ENCODE data around the gene MGRN1. TPM values are rescaled to one million over a fixed set of nuclear protein-coding genes. Genes with fewer than 3 reads are reported as not detected.

MGRN1 gene
- total and polyA plus RNA-seq, 8 donors = 13.2 to 469 (median 56.1) TPM

DNA sequence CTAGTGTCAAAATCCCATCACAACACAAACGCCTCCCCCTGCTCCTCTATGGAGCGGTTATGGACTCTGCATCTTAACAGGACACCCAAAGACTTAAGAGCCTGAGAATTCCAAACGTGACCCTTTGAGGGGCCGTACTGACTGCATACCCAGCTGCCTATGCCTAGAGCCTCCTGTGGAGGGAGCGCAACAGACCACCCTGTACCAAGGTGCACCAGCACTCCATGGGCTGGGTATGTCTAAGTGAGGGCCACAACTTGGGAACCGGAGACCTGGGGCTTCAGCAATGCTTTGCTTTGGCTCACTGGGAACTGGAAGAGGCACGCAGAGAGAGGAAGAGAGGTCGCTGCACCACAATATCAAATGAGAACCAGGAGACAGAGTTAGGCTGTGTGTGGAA is 104.0 kb downstream of the MGRN1 start:
- Histone ChIP-seq H3K9me3 (no peaks in the 10 kb centered on the region), H3K27me3 (no peaks in the 10 kb centered on the region), H3K4me3 (no peak overlapping the region), H3K36me3 (peaks cover 31 to 83% (median 73%) of the 10 kb centered on the region in 4 donors), H3K4me1 (peaks cover 0 to 11% (median 10%) of the 10 kb centered on the region in 4 donors), H3K27ac (no peak overlapping the region)
- intact Hi-C loops (cut with DNase I; ENCODE audit: low total_unique reads) = no loop called here
- WGBS, 5 donors = 92 to 97% (median 95%) methylated on average over 8 of the region's 8 CpGs
- no peak for DNase-seq
- TF ChIP-seq EP300 (IDR thresholded peaks at IDR 0.05) (no peak), POLR2A (IDR thresholded peaks at IDR 0.05) (no peak), POLR2AphosphoS5 (IDR thresholded peaks at IDR 0.05) (no peak)
- TF ChIP-seq, protein P1, sequence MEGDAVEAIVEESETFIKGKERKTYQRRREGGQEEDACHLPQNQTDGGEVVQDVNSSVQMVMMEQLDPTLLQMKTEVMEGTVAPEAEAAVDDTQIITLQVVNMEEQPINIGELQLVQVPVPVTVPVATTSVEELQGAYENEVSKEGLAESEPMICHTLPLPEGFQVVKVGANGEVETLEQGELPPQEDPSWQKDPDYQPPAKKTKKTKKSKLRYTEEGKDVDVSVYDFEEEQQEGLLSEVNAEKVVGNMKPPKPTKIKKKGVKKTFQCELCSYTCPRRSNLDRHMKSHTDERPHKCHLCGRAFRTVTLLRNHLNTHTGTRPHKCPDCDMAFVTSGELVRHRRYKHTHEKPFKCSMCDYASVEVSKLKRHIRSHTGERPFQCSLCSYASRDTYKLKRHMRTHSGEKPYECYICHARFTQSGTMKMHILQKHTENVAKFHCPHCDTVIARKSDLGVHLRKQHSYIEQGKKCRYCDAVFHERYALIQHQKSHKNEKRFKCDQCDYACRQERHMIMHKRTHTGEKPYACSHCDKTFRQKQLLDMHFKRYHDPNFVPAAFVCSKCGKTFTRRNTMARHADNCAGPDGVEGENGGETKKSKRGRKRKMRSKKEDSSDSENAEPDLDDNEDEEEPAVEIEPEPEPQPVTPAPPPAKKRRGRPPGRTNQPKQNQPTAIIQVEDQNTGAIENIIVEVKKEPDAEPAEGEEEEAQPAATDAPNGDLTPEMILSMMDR (IDR thresholded peaks at IDR 0.05) = no peak

DNA sequence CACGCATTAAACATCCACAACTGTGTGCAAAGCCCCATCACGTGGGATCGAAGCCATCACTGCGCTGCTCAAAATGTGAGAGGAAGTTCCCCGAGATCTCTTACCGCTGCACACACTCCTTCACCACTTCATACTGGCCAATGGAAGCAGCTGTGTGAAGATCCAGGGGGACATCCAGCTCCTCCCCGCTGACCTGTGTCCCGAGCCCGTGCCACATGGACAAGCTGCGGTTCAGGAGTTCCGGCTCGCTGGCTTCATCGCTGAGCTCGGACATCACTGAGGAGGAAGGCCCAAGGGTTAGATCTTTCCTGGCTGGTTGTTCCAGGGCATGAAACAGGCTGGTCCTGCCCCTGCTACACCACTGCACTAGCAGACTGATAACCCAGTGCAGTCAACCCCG is 105.2 kb downstream of the MGRN1 start:
- whole genome bisulfite sequencing, 5 donors = 92 to 94% (median 94%) methylated on average over 14 to 15 of the region's 15 CpGs
- no peak overlapping the region for H3K27ac ChIP-seq
- no peaks in the 10 kb centered on the region for H3K9me3 ChIP-seq
- H3K4me1 ChIP-seq = peaks cover under 1 to 15% (median 13%) of the 10 kb centered on the region in 4 donors
- TF ChIP-seq EP300 (IDR thresholded peaks at IDR 0.05) (no peak), POLR2AphosphoS5 (IDR thresholded peaks at IDR 0.05) (no peak), POLR2A (IDR thresholded peaks at IDR 0.05) (no peak)
- TF ChIP-seq, protein P1 (IDR thresholded peaks at IDR 0.05) = no peak
- no peaks in the 10 kb centered on the region for H3K27me3 ChIP-seq
- intact Hi-C loops (cut with DNase I; ENCODE audit: low total_unique reads) = no loop called here
- H3K4me3 ChIP-seq = no peak overlapping the region
- H3K36me3 ChIP-seq = peaks cover 23 to 71% (median 62%) of the 10 kb centered on the region in 4 donors
- no peak for DNase-seq

DNA sequence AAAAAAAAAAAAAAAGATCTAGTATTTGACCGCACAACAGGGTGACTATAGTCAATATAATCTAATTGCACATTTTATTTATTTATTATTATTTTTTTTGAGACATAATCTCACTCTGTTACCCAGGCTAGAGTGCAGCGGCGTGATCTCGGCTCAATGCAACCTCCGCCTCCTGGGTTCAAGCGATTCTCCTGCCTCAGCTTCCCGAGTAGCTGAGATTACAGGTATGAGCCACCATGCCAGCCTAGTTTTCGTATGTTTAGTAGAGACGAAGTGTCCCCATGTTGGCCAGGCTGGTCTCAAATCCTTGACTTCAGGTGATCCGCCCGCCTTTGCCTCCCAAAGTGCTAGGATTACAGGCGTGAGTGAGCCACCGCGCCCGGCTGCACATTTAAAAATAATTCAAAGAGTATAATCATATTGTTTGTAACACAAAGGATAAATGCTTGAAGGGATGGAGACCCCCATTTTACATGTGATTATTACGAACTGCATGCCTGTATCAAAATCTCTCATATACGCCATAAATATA is 108.7 kb downstream of the MGRN1 start:
- H3K27ac ChIP-seq = peak overlapping the region in 3 of 5 donors; percentile 86 to 90 (median 88)
- no peaks in the 10 kb centered on the region for H3K9me3 ChIP-seq

DNA sequence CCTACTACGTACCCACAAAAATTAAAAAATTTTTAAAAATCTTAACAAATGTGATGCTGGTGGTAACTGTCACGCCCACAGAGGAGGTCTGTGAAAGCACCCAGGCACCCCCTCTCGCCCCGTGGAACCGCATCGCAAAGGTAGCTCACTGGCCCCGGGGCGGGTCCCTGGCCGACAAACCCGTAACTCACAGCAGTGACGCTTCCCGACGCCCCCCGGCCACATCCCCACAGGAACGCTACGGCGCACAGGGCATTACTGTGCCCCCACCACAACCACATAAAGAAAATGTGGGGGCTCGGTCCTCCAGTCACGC is 109.1 kb downstream of the MGRN1 start:
- peak overlapping the region; percentile 80 to 93 (median 88) for H3K27ac ChIP-seq
- peaks cover 6 to 23% (median 20%) of the 10 kb centered on the region in 4 donors for H3K4me1 ChIP-seq
- no peak for TF ChIP-seq POLR2A (IDR thresholded peaks at IDR 0.05)
- TF ChIP-seq EP300 (IDR thresholded peaks at IDR 0.05) = no peak
- no peak for TF ChIP-seq POLR2AphosphoS5 (IDR thresholded peaks at IDR 0.05)
- TF ChIP-seq, protein P1 (IDR thresholded peaks at IDR 0.05) = no peak
- intact Hi-C loops (cut with DNase I; ENCODE audit: low total_unique reads) = no loop called here
- no peak for DNase-seq
- H3K9me3 ChIP-seq = no peaks in the 10 kb centered on the region
- peak overlapping the region; percentile 96 to 98 (median 97) for H3K4me3 ChIP-seq
- H3K27me3 ChIP-seq = no peaks in the 10 kb centered on the region
- 0 to 1% (median 0%) methylated on average over 17 to 19 of the region's 19 CpGs for WGBS, 5 donors
- H3K36me3 ChIP-seq = peaks cover 5 to 33% (median 24%) of the 10 kb centered on the region in 4 donors

More for the DNA sequence above, 108.7 kb downstream of the MGRN1 start:
- peaks cover 9 to 37% (median 28%) of the 10 kb centered on the region in 4 donors for H3K36me3 ChIP-seq
- DNase-seq = no peak
- peaks cover 6 to 23% (median 20%) of the 10 kb centered on the region in 4 donors for H3K4me1 ChIP-seq
- TF ChIP-seq POLR2AphosphoS5 (IDR thresholded peaks at IDR 0.05) = no peak
- TF ChIP-seq EP300 (IDR thresholded peaks at IDR 0.05) = no peak
- TF ChIP-seq POLR2A (IDR thresholded peaks at IDR 0.05) = no peak
- TF ChIP-seq, protein P1 (IDR thresholded peaks at IDR 0.05) = no peak
- H3K27me3 ChIP-seq = no peaks in the 10 kb centered on the region
- intact Hi-C loops (cut with DNase I; ENCODE audit: low total_unique reads) = no loop called here
- H3K4me3 ChIP-seq = peak overlapping the region; percentile 96 to 98 (median 97)
- 20 to 30% (median 22%) methylated on average over 17 of the region's 17 CpGs for WGBS, 5 donors
